HEK293T (cell line): ENCODE results near the gene KIAA1217.

Experiments
- CTCF ChIA-PET: fragments of 350-600 bp; formaldehyde crosslinking; extraction: SDS; loops from one replicate; lab custom pipeline; 2021; ENCODE audit warnings: antibody characterized with exemption, inconsistent platforms; lab: Yijun Ruan, JAX
- POLR2A ChIA-PET: fragments of 350-600 bp; formaldehyde crosslinking; extraction: SDS; loops from one replicate; lab custom pipeline; 2020; ENCODE audit warnings: antibody characterized with exemption, inconsistent platforms; lab: Yijun Ruan, JAX
- DNase-seq: peaks from one replicate; pipeline ENCODE4 v3.0.0; 2012; ENCODE audit warnings: mixed read lengths; ENCODE audit errors: extremely low spot score
- ARNT ChIP-seq: fragments of 450-650 bp; IDR thresholded peaks from 2 replicates; pipeline ENCODE4 v1.6.1; 2017; ENCODE audit warnings: mild to moderate bottlenecking
- BHLHE40 ChIP-seq: fragments of 450-650 bp; IDR thresholded peaks from 2 replicates; pipeline ENCODE4 v1.6.1; 2016; ENCODE audit warnings: mild to moderate bottlenecking, moderate library complexity, borderline replicate concordance
- CTBP1 ChIP-seq: fragments of 450-650 bp; IDR thresholded peaks from 2 replicates; pipeline ENCODE4 v1.6.1; 2016; ENCODE audit warnings: borderline replicate concordance
- ELF4 ChIP-seq: fragments of 450-650 bp; IDR thresholded peaks from 2 replicates; pipeline ENCODE4 v1.6.1; 2017; ENCODE audit warnings: antibody characterized with exemption
- FOXA1 ChIP-seq: fragments of 450-650 bp; IDR thresholded peaks from 2 replicates; pipeline ENCODE4 v1.6.1; 2016; ENCODE audit warnings: mild to moderate bottlenecking
- FOXK2 ChIP-seq: fragments of 450-650 bp; IDR thresholded peaks from 2 replicates; pipeline ENCODE4 v1.6.1; 2016; ENCODE audit warnings: mild to moderate bottlenecking
- FOXM1 ChIP-seq: fragments of 450-650 bp; IDR thresholded peaks from 2 replicates; pipeline ENCODE4 v1.6.1; 2017; ENCODE audit warnings: mild to moderate bottlenecking, borderline replicate concordance
- HDGF ChIP-seq: fragments of 450-650 bp; IDR thresholded peaks from 2 replicates; pipeline ENCODE4 v1.6.1; 2017; ENCODE audit warnings: antibody characterized with exemption, borderline replicate concordance
- L3MBTL2 ChIP-seq: fragments of 450-650 bp; conservative IDR thresholded peaks from 2 replicates; pipeline ENCODE4 v1.6.1; 2016; ENCODE audit warnings: mild to moderate bottlenecking
- LEF1 ChIP-seq: fragments of 450-650 bp; IDR thresholded peaks from 2 replicates; pipeline ENCODE4 v1.6.1; 2017; ENCODE audit warnings: mild to moderate bottlenecking, borderline replicate concordance
- NFRKB ChIP-seq: fragments of 450-650 bp; IDR thresholded peaks from 2 replicates; pipeline ENCODE4 v1.6.1; 2016; ENCODE audit warnings: mild to moderate bottlenecking, moderate library complexity
- SP1 ChIP-seq: fragments of 450-650 bp; IDR thresholded peaks from 2 replicates; pipeline ENCODE4 v1.6.1; 2017
- SUZ12 ChIP-seq: fragments of 450-650 bp; IDR thresholded peaks from 2 replicates; pipeline ENCODE4 v1.6.1; 2016; ENCODE audit warnings: mild to moderate bottlenecking
- TARDBP ChIP-seq: fragments of 450-650 bp; IDR thresholded peaks from 2 replicates; pipeline ENCODE4 v1.6.1; 2016
- ZNF384 ChIP-seq: fragments of 450-650 bp; IDR thresholded peaks from 2 replicates; pipeline ENCODE4 v1.6.1; 2016
- TF ChIP-seq, protein P1 (sequence below): fragments of 450-650 bp; IDR thresholded peaks from 2 replicates; pipeline ENCODE4 v1.6.1; 2016

KIAA1217 gene

DNA sequence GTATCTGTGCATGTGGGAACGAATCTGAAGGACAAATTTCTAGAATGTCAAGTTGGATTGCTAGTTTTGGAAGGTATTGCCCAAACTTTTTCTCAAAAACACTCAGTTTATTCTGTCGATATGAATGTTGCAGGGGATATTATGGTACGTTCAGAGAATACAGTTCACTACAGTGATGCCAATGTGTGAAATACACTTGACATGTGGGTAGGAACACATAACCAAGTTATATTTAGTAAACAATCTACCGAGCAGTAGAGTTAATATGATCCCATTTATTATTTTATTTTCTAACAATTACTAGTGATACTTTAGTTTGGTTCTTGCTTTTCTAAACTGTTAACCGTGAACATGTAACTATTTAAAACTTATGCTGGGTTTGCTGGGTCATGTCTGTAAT is 37.4 kb downstream of the KIAA1217 start:
- TF ChIP-seq NFRKB (no peak), SUZ12 (no peak), ELF4 (no peak), ARNT (no peak), ZNF384 (no peak), SP1 (no peak), L3MBTL2 (no peak), BHLHE40 (no peak), CTBP1 (no peak), HDGF (no peak), TARDBP (no peak), FOXK2 (no peak), LEF1 (no peak), FOXM1 (no peak), FOXA1 (no peak)
- TF ChIP-seq, protein P1, sequence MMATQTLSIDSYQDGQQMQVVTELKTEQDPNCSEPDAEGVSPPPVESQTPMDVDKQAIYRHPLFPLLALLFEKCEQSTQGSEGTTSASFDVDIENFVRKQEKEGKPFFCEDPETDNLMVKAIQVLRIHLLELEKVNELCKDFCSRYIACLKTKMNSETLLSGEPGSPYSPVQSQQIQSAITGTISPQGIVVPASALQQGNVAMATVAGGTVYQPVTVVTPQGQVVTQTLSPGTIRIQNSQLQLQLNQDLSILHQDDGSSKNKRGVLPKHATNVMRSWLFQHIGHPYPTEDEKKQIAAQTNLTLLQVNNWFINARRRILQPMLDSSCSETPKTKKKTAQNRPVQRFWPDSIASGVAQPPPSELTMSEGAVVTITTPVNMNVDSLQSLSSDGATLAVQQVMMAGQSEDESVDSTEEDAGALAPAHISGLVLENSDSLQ, result no peak
- DNase-seq, result no peak
- ChIA-PET POLR2A (no interaction called here), CTCF (no interaction called here)

DNA sequence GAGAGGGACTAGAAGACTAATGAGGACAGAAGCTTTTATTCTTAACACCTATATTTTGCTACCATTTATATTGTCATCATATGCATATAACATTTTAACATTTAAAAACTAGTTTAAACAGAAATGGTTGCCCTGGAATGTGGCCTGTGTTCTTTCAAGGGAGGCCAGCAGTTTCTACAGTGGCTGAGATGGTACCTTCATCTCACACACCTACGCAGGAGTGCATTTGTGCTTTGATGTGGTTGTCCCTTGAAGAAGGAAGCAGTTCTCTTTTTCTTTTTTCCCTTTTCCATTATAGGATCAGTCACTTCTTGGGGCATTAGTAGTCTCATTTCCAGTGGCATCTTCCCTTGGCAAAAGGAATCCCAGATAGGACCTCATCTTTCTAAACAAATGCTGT is 38.9 kb downstream of the KIAA1217 start:
- DNase-seq, result no peak
- ChIA-PET CTCF (no interaction called here), POLR2A (no interaction called here)
- TF ChIP-seq NFRKB (no peak), L3MBTL2 (no peak), FOXA1 (no peak)

DNA sequence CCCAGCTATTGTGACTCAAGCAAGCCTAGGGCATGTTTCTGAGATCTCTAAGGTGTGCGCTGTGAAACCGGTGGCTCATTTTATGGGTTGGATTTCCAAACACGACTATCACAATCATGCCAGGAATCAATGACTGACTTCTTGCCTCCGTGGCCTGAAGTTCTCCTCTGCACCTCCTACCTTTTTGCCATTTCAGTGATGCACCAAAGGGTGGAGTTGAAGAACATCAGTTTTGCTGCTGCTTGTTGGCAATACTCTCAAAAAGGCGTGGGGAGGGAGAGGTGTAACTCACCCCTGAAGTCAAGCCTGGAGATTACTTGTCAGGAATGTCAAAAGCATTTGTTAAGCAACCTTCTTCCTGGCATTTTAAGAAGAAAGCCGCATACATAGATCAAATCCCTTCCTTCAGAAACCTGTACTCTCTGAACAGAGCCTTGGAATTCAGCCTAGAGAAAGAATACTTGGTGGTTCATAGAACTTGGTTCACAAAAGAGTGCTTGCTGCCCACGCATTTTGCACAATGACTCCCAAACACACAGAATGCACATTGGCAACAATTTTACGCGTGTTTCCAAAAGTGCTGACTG is 41.0 kb downstream of the KIAA1217 start:
- DNase-seq, result no peak
- TF ChIP-seq LEF1 (no peak), NFRKB (no peak), ZNF384 (no peak), ARNT (no peak), TARDBP (no peak), SUZ12 (no peak), ELF4 (no peak)
- TF ChIP-seq, protein P1, result no peak
- ChIA-PET CTCF (no interaction called here), POLR2A (no interaction called here)

DNA sequence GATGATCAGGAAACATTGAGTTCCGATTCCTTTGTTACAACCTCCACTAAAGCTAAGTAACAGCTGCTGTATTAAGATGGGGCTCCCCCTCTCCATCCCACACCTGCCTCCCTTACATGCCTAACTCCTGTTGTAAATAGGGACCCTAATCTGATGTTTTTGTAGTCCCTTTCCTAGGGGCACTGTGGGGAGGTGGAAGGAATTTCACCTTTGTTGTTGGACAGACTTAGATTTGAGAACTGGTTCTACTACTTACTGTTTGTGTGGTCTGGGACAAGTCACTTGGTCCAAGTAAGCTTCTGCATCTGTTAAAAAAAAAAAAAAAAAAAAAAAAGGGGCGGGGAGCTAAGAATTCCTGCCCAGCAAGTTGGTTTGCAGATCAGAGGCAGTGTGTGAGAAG is 42.6 kb downstream of the KIAA1217 start:
- no peak for TF ChIP-seq SP1
- TF ChIP-seq HDGF, result no peak
- TF ChIP-seq FOXM1, result no peak
- TF ChIP-seq ZNF384, result no peak
- TF ChIP-seq LEF1, result no peak
- no peak for TF ChIP-seq ARNT
- TF ChIP-seq NFRKB, result no peak
- TF ChIP-seq FOXK2, result no peak
- no peak for TF ChIP-seq ELF4
- no peak for TF ChIP-seq SUZ12
- no peak for TF ChIP-seq CTBP1
- TF ChIP-seq, protein P1, result no peak
- no peak for TF ChIP-seq TARDBP
- TF ChIP-seq FOXA1, result no peak
- TF ChIP-seq L3MBTL2, result no peak
- no peak for TF ChIP-seq BHLHE40
- no peak for DNase-seq
- POLR2A ChIA-PET, result no interaction called here
- CTCF ChIA-PET, result no interaction called here

DNA sequence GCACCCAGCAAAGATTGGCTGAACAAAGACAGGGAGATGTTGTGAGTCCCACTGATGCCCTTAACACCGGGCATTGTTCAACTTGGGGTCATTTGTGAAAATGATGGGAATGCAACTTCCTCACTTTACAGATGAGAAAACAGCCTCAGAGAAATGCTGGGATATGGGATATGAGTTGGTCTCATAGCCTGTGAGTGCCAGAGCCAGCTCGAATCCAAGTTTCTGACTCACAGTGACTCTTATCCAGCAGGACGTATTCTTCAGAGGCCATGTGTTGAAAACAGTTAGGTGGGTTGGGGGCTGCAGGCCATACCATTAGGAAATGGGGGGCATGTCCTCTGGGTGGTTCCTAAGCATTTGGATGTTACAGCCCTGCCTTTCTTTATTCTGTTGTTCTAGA is 45.2 kb downstream of the KIAA1217 start:
- POLR2A ChIA-PET, result no interaction called here
- CTCF ChIA-PET, result no interaction called here
- no peak for DNase-seq

More for the DNA sequence above, 45.2 kb downstream of the KIAA1217 start:
- no peak for TF ChIP-seq L3MBTL2
- no peak for TF ChIP-seq LEF1
- TF ChIP-seq SUZ12, result no peak
- TF ChIP-seq, protein P1, result no peak
- no peak for TF ChIP-seq ZNF384
- no peak for TF ChIP-seq HDGF
- no peak for TF ChIP-seq SP1
- no peak for TF ChIP-seq FOXK2
- no peak for TF ChIP-seq TARDBP
- no peak for TF ChIP-seq NFRKB
- no peak for TF ChIP-seq ARNT
- no peak for TF ChIP-seq CTBP1
- no peak for TF ChIP-seq FOXA1
- no peak for TF ChIP-seq BHLHE40
- TF ChIP-seq FOXM1, result no peak
- TF ChIP-seq ELF4, result no peak
